GM10847 (cell line): ENCODE measurements around the gene AGGF1.

Experiments
- POLR2A ChIP-seq: IDR thresholded peaks from 2 replicates; pipeline ENCODE4 v1.6.1; 2011; ENCODE audit not compliant: insufficient read length; ENCODE audit errors: extremely low read depth

AGGF1 gene

GRCh38 chr5:77076961-77077828 lies 47.0 kb downstream of the AGGF1 start:
- TF ChIP-seq POLR2A, result no peak

- no peak for TF ChIP-seq POLR2A
Observed at GRCh38 chr5:77077829-77078176, 47.6 kb downstream of the AGGF1 start.

GRCh38 chr5:77080905-77081304 lies 50.7 kb downstream of the AGGF1 start:
- TF ChIP-seq POLR2A, result no peak

DNA sequence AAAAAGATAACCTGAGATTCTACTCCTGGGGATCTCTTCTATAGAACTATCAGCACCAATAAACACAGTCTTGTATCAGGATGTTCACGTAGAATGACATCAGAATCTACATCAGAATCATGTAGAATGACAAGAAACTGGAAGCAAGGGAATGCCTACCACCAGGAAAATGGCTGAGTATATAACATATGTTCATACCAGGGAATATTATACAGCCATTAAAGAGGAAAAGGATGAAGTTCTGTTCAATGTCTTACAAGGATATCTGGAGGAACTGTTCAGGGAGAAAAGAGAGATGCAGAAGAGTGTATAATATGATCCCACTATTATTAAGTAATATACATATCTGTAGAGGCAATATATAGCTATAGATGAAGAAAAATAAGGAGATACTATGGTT lies 52.1 kb downstream of the AGGF1 start:
- no peak for TF ChIP-seq POLR2A

GRCh38 chr5:77083088-77083487 lies 52.9 kb downstream of the AGGF1 start:
- no peak for TF ChIP-seq POLR2A

DNA sequence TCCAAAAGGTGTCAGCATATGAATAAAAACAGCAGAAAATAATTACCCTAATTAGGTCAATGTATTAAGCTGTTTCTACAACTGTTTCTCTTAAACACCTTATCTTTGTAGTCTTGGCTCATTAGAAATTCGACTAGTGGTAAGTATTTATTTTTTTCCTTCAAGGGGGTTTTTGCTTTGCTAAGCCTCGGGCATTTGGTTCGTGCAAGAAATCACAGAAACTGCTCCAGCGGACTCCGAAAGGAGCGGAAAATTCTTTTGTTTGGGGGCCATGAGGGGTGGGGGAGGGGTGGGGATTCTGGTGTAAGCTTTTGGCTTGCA lies 56.1 kb downstream of the AGGF1 start:
- TF ChIP-seq POLR2A, result no peak

DNA sequence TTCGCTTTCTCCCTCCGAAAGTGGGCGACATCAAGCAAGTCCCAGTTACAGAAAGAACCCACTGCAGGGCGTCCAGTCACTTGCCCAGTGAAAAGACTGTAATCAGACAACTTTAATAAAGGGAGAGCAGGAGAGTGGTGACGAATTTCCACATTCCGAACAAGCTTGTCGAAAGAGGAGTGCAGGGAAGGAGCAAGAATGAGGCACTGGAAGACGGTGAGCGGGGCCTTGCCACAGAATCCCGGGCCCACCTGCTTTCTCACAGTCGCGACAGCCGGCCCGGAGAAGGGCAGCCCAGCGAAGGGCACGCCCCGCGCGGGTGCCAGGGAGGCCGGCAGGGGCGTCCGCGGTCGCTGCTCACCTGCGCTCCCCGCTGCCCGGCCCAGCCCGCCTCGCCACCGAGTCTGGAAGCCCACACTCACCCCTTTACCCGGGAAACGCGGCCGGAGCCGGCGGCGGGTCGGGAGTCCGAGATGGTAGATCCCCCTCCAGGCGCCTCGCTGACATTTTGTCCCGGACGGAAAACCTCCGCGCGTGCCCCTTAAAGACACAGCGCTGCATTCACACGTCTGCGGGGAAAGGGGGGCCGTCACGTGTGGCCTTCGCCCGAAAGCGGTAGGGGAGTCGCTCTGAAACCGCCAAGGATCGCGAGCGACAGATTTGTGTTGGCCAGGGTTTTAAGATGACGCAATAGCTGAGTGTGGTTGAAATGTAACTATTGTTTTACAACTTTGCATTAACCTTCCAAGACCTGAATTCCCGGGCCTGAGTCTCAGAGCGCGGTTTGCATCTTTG lies 56.7 kb downstream of the AGGF1 start, which contains the start of gene ZBED3:
Gene ZBED3, minus strand, starts transcription at position 597 of the 795 bp plus-strand sequence. CDS start 9,407 bp downstream, outside the sequence.
- TF ChIP-seq POLR2A, result no peak

DNA sequence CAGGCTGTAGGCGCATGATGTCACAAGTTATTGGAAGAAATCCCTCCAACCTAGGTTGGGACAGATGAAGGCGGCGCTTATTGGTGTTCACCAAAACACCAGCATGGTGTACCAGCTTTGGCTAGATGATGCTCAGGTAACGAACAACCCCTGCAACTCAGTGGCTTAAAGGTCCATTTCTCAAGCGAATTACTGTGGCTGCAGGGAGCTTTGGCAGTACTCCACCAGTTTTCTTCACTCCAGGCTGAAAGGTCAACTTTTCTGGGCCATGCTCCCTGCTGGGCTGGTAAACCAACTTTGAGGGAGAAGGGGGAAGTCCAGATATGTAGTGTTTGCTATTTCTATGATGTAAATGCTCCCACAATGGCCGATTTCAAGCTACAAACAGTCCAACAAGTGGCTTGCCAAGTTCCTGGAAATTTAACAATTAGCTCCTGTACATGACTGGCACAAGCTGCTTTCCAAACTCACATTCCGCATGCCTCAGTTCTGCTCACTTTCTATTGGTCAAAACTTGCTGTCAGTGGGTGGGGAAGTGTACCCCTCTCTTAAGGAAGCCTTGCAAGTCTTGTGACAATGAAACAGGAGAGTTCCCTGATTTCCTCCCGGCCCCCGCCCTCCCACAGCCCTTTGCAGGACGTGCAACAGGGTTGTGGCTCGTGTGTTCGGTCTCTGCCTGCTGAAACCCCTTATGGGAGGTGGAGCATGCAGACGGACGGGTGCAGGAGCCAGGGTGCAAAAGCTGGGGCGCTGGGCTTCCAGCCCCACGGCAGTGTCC lies 57.5 kb downstream of the AGGF1 start:
- TF ChIP-seq POLR2A, result no peak

- no peak for TF ChIP-seq POLR2A
Observed at GRCh38 chr5:77095189-77095588, 65.0 kb downstream of the AGGF1 start.

GRCh38 chr5:77101298-77101697 lies 71.1 kb downstream of the AGGF1 start:
- no peak for TF ChIP-seq POLR2A

DNA sequence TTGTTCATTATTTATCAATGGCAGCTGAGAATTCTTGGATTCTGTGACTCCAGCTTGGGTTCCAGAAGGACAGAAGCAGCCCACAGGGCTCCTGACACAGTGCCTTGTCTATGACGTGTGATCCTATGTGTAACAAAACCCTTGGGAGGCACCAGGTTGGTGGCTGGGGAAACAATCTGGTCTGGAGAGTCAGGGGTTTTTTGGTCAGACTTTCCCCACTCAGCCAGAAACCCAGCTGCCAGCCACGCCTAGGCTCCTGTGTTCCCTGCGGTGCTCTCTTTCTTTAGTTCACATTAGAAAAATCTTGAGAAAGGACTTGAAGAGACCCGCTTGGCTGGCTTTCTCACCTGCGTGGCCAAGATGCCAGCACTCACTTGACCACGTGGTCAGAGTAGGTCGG lies 72.3 kb downstream of the AGGF1 start:
- no peak for TF ChIP-seq POLR2A

DNA sequence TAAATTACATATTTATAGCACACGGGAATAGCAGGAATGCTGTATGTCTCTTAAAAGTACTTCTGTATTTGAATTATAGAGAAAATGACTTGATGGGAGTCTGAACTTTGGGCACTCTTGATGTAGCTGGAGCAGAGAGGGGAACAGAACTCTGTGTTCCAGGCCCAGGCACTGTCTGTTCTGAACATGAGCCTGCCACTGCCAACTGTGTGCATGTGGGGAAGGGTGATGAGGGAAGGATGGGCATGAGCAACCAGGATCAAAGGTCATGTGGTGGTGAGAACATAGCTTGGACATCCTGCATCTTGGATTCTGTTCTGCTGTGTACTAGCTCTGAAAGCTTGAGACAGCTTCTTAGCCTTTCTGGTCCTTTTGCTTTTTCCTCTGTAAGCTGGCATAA lies 73.3 kb downstream of the AGGF1 start:
- no peak for TF ChIP-seq POLR2A

- no peak for TF ChIP-seq POLR2A
Observed at GRCh38 chr5:77104813-77105212, 74.6 kb downstream of the AGGF1 start.
